GM23338 (cell line): ENCODE measurements around the gene TGFBR3.

ENCODE experiments used
- CREB1 ChIP-seq: fragments of 250-450 bp; sonication (Bioruptor Pico); IDR thresholded peaks from 2 replicates; pipeline ENCODE4 v1.5.0; 2020; ENCODE audit warnings: low read depth, mild to moderate bottlenecking, moderate library complexity
- EZH2 ChIP-seq: fragments of 200-600 bp; sonication (generic); IDR thresholded peaks from one replicate; pipeline ENCODE4 v1.8.0; 2017; ENCODE audit warnings: antibody characterized with exemption, mild to moderate bottlenecking, low read depth; ENCODE audit not compliant: unreplicated experiment
- EZH2phosphoT487 ChIP-seq: fragments of 200-600 bp; sonication (generic); IDR thresholded peaks from one replicate; pipeline ENCODE4 v1.8.1; 2018; ENCODE audit warnings: antibody characterized with exemption; ENCODE audit not compliant: unreplicated experiment
- JUNB ChIP-seq: IDR thresholded peaks from one replicate; pipeline ENCODE4 v1.6.1; 2016; ENCODE audit warnings: antibody characterized with exemption; ENCODE audit not compliant: unreplicated experiment
- NANOG ChIP-seq: IDR thresholded peaks from 2 replicates; pipeline ENCODE4 v1.6.1; 2016; ENCODE audit warnings: antibody characterized with exemption, borderline replicate concordance
- POLR2AphosphoS5 ChIP-seq: IDR thresholded peaks from 2 replicates; pipeline ENCODE4 v1.6.1; 2016; ENCODE audit warnings: antibody characterized with exemption, low read depth
- STAT1 ChIP-seq: IDR thresholded peaks from one replicate; pipeline ENCODE4 v1.6.1; 2016; ENCODE audit warnings: antibody characterized with exemption; ENCODE audit not compliant: unreplicated experiment
- ZNF114 ChIP-seq: fragments of 250-450 bp; sonication (Bioruptor Pico); IDR thresholded peaks from 2 replicates; pipeline ENCODE4 v1.5.0; 2020; ENCODE audit warnings: mild to moderate bottlenecking, moderate library complexity
- ZNF331 ChIP-seq: fragments of 250-450 bp; sonication (Bioruptor Pico); IDR thresholded peaks from 2 replicates; pipeline ENCODE4 v1.5.0; 2020; ENCODE audit warnings: low read depth, mild to moderate bottlenecking, moderate library complexity
- TF ChIP-seq, protein P1 (sequence below), 2 experiments: fragments of 200-600 bp in 1 of 2; sonication (generic) in 1 of 2; conservative IDR thresholded peaks; 2 replicates each; pipeline versions ENCODE4 v1.5.1 to v1.6.1; 2016 to 2017; ENCODE audit warnings: antibody characterized with exemption in 2 of 2, low read depth in 2 of 2, mild to moderate bottlenecking in 2 of 2, moderate library complexity in 1 of 2
- TF ChIP-seq, protein P2 (sequence below): IDR thresholded peaks from one replicate; pipeline ENCODE4 v1.6.1; 2018; ENCODE audit warnings: antibody characterized with exemption; ENCODE audit not compliant: unreplicated experiment
- TF ChIP-seq, protein P3 (sequence below): IDR thresholded peaks from 2 replicates; pipeline ENCODE4 v1.6.1; 2016; ENCODE audit warnings: antibody characterized with exemption
- TF ChIP-seq, protein P4 (sequence below): fragments of 250-450 bp; sonication (Bioruptor Pico); IDR thresholded peaks from 2 replicates; pipeline ENCODE4 v1.5.0; 2020; ENCODE audit warnings: mild to moderate bottlenecking, moderate library complexity

DNA sequence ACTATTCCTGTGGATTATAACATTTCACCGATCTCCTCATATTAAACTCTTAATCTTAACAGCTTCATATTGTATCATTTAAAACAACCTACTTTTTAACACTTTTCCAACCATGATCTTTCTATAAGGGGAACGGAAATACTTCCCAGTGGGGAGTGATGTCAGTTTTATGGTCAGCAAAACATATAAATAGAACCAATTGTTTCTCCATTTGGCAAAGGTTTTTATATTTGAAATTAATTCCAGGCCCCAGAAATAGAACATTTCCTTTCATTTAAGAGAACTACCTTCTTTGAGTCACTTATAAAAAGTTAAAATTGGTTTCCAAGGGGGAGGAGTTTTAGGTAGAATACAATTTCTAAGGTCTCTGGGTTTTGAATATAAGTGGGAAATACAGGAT, 189.6 kb downstream of the TGFBR3 start:
- TF ChIP-seq, protein P1, sequence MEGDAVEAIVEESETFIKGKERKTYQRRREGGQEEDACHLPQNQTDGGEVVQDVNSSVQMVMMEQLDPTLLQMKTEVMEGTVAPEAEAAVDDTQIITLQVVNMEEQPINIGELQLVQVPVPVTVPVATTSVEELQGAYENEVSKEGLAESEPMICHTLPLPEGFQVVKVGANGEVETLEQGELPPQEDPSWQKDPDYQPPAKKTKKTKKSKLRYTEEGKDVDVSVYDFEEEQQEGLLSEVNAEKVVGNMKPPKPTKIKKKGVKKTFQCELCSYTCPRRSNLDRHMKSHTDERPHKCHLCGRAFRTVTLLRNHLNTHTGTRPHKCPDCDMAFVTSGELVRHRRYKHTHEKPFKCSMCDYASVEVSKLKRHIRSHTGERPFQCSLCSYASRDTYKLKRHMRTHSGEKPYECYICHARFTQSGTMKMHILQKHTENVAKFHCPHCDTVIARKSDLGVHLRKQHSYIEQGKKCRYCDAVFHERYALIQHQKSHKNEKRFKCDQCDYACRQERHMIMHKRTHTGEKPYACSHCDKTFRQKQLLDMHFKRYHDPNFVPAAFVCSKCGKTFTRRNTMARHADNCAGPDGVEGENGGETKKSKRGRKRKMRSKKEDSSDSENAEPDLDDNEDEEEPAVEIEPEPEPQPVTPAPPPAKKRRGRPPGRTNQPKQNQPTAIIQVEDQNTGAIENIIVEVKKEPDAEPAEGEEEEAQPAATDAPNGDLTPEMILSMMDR (conservative IDR thresholded peaks at IDR 0.05; ENCODE audit: low read depth in 2 of 2): no peak
- no peak for TF ChIP-seq POLR2AphosphoS5
- TF ChIP-seq EZH2phosphoT487: no peak
- no peak for TF ChIP-seq JUNB
- TF ChIP-seq EZH2: no peak
- TF ChIP-seq, protein P2, sequence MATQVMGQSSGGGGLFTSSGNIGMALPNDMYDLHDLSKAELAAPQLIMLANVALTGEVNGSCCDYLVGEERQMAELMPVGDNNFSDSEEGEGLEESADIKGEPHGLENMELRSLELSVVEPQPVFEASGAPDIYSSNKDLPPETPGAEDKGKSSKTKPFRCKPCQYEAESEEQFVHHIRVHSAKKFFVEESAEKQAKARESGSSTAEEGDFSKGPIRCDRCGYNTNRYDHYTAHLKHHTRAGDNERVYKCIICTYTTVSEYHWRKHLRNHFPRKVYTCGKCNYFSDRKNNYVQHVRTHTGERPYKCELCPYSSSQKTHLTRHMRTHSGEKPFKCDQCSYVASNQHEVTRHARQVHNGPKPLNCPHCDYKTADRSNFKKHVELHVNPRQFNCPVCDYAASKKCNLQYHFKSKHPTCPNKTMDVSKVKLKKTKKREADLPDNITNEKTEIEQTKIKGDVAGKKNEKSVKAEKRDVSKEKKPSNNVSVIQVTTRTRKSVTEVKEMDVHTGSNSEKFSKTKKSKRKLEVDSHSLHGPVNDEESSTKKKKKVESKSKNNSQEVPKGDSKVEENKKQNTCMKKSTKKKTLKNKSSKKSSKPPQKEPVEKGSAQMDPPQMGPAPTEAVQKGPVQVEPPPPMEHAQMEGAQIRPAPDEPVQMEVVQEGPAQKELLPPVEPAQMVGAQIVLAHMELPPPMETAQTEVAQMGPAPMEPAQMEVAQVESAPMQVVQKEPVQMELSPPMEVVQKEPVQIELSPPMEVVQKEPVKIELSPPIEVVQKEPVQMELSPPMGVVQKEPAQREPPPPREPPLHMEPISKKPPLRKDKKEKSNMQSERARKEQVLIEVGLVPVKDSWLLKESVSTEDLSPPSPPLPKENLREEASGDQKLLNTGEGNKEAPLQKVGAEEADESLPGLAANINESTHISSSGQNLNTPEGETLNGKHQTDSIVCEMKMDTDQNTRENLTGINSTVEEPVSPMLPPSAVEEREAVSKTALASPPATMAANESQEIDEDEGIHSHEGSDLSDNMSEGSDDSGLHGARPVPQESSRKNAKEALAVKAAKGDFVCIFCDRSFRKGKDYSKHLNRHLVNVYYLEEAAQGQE: no peak
- no peak for TF ChIP-seq STAT1
- TF ChIP-seq CREB1: no peak
- TF ChIP-seq ZNF331: no peak
- TF ChIP-seq NANOG: no peak
- TF ChIP-seq, protein P3, sequence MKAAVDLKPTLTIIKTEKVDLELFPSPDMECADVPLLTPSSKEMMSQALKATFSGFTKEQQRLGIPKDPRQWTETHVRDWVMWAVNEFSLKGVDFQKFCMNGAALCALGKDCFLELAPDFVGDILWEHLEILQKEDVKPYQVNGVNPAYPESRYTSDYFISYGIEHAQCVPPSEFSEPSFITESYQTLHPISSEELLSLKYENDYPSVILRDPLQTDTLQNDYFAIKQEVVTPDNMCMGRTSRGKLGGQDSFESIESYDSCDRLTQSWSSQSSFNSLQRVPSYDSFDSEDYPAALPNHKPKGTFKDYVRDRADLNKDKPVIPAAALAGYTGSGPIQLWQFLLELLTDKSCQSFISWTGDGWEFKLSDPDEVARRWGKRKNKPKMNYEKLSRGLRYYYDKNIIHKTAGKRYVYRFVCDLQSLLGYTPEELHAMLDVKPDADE: no peak
- TF ChIP-seq ZNF114: no peak
- TF ChIP-seq, protein P4, sequence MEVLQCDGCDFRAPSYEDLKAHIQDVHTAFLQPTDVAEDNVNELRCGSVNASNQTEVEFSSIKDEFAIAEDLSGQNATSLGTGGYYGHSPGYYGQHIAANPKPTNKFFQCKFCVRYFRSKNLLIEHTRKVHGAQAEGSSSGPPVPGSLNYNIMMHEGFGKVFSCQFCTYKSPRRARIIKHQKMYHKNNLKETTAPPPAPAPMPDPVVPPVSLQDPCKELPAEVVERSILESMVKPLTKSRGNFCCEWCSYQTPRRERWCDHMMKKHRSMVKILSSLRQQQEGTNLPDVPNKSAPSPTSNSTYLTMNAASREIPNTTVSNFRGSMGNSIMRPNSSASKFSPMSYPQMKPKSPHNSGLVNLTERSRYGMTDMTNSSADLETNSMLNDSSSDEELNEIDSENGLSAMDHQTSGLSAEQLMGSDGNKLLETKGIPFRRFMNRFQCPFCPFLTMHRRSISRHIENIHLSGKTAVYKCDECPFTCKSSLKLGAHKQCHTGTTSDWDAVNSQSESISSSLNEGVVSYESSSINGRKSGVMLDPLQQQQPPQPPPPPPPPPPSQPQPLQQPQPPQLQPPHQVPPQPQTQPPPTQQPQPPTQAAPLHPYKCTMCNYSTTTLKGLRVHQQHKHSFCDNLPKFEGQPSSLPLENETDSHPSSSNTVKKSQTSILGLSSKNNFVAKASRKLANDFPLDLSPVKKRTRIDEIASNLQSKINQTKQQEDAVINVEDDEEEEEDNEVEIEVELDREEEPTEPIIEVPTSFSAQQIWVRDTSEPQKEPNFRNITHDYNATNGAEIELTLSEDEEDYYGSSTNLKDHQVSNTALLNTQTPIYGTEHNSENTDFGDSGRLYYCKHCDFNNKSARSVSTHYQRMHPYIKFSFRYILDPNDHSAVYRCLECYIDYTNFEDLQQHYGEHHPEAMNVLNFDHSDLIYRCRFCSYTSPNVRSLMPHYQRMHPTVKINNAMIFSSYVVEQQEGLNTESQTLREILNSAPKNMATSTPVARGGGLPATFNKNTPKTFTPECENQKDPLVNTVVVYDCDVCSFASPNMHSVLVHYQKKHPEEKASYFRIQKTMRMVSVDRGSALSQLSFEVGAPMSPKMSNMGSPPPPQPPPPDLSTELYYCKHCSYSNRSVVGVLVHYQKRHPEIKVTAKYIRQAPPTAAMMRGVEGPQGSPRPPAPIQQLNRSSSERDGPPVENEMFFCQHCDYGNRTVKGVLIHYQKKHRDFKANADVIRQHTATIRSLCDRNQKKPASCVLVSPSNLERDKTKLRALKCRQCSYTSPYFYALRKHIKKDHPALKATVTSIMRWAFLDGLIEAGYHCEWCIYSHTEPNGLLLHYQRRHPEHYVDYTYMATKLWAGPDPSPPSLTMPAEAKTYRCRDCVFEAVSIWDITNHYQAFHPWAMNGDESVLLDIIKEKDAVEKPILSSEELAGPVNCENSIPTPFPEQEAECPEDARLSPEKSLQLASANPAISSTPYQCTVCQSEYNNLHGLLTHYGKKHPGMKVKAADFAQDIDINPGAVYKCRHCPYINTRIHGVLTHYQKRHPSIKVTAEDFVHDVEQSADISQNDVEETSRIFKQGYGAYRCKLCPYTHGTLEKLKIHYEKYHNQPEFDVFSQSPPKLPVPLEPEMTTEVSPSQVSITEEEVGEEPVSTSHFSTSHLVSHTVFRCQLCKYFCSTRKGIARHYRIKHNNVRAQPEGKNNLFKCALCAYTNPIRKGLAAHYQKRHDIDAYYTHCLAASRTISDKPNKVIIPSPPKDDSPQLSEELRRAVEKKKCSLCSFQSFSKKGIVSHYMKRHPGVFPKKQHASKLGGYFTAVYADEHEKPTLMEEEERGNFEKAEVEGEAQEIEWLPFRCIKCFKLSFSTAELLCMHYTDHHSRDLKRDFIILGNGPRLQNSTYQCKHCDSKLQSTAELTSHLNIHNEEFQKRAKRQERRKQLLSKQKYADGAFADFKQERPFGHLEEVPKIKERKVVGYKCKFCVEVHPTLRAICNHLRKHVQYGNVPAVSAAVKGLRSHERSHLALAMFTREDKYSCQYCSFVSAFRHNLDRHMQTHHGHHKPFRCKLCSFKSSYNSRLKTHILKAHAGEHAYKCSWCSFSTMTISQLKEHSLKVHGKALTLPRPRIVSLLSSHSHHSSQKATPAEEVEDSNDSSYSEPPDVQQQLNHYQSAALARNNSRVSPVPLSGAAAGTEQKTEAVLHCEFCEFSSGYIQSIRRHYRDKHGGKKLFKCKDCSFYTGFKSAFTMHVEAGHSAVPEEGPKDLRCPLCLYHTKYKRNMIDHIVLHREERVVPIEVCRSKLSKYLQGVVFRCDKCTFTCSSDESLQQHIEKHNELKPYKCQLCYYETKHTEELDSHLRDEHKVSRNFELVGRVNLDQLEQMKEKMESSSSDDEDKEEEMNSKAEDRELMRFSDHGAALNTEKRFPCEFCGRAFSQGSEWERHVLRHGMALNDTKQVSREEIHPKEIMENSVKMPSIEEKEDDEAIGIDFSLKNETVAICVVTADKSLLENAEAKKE: no peak
